ENCODE results near the gene LCN12. TPM values are rescaled to one million over a fixed set of nuclear protein-coding genes. Genes with fewer than 3 reads are reported as not detected.

Gene LCN12
- total and polyA plus RNA-seq, 2 donors (not counting 1 experiment from before 2014, with no cell fraction given), result 0.17 TPM; not detected in 1

DNA sequence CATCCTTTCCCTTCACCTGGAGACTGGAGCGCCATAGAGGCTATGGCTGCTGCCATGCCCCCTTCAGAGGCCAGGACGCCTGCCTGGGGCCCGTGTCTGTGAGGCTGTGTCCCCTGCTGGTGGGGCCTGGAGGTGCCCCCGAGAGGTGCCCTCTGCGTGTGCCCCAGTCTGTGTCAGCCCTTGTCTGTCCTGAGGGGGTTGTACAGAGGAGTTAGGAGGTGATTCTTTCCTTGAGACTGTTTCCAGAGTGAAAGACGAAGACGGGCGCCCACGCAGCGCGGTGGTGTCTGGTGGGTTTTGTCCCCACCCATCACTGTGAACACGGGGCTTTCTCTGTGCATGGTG, 41.2 kb upstream of the LCN12 start:
- TF ChIP-seq, protein P1, sequence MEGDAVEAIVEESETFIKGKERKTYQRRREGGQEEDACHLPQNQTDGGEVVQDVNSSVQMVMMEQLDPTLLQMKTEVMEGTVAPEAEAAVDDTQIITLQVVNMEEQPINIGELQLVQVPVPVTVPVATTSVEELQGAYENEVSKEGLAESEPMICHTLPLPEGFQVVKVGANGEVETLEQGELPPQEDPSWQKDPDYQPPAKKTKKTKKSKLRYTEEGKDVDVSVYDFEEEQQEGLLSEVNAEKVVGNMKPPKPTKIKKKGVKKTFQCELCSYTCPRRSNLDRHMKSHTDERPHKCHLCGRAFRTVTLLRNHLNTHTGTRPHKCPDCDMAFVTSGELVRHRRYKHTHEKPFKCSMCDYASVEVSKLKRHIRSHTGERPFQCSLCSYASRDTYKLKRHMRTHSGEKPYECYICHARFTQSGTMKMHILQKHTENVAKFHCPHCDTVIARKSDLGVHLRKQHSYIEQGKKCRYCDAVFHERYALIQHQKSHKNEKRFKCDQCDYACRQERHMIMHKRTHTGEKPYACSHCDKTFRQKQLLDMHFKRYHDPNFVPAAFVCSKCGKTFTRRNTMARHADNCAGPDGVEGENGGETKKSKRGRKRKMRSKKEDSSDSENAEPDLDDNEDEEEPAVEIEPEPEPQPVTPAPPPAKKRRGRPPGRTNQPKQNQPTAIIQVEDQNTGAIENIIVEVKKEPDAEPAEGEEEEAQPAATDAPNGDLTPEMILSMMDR (conservative IDR thresholded peaks at IDR 0.05 in 1 of 2, IDR thresholded peaks at IDR 0.05 in 1 of 2; ENCODE audit: low read depth in 1 of 2, low read length in 2 of 2), result no peak
- no peak for TF ChIP-seq EZH2 (IDR thresholded peaks at IDR 0.05; ENCODE audit: low read length, missing control alignments)
- Histone ChIP-seq H4K20me1 (ENCODE audit: control insufficient read depth, extremely low read depth, insufficient read depth, low read length) (no peaks in the 10 kb centered on the region), H3K4me1 (ENCODE audit: control insufficient read depth, extremely low read depth, insufficient read depth, low read length) (no peaks in the 10 kb centered on the region), H3K36me3 (ENCODE audit: control insufficient read depth, insufficient read depth, low read length) (peaks cover 16% of the 10 kb centered on the region), H3K27me3 (ENCODE audit: control insufficient read depth, insufficient read depth, low read length) (no peaks in the 10 kb centered on the region), H2AFZ (ENCODE audit: low read length) (no peak overlapping the region), H3K9ac (ENCODE audit: insufficient read depth, low read length) (no peak overlapping the region), H3K9me3 (ENCODE audit: control insufficient read depth, insufficient read depth, low read depth, low read length) (no peaks in the 10 kb centered on the region), H3K79me2 (ENCODE audit: control insufficient read depth, insufficient read depth, low read length) (no peaks in the 10 kb centered on the region), H3K4me3 (replicated peaks in 1 of 4; ENCODE audit: control extremely low read depth in 1 of 4, insufficient read depth in 1 of 4, low read depth in 3 of 4, low read length in 4 of 4) (no peak overlapping the region), H3K4me2 (ENCODE audit: extremely low read depth, insufficient read depth, low read length) (no peak overlapping the region), H3K27ac (ENCODE audit: insufficient read depth, low read length) (no peak overlapping the region)
- DNase-seq (ENCODE audit: low read depth in 2 of 2), result no peak

- Histone ChIP-seq H3K4me3 (replicated peaks in 1 of 4; ENCODE audit: control extremely low read depth in 1 of 4, insufficient read depth in 1 of 4, low read depth in 3 of 4, low read length in 4 of 4) (no peak overlapping the region), H3K9me3 (ENCODE audit: control insufficient read depth, insufficient read depth, low read depth, low read length) (no peaks in the 10 kb centered on the region), H3K36me3 (ENCODE audit: control insufficient read depth, insufficient read depth, low read length) (peaks cover 23% of the 10 kb centered on the region), H2AFZ (ENCODE audit: low read length) (no peak overlapping the region), H4K20me1 (ENCODE audit: control insufficient read depth, extremely low read depth, insufficient read depth, low read length) (no peaks in the 10 kb centered on the region), H3K9ac (ENCODE audit: insufficient read depth, low read length) (no peak overlapping the region), H3K27me3 (ENCODE audit: control insufficient read depth, insufficient read depth, low read length) (no peaks in the 10 kb centered on the region), H3K4me1 (ENCODE audit: control insufficient read depth, extremely low read depth, insufficient read depth, low read length) (no peaks in the 10 kb centered on the region), H3K4me2 (ENCODE audit: extremely low read depth, insufficient read depth, low read length) (no peak overlapping the region), H3K27ac (ENCODE audit: insufficient read depth, low read length) (no peak overlapping the region), H3K79me2 (ENCODE audit: control insufficient read depth, insufficient read depth, low read length) (no peaks in the 10 kb centered on the region)
- TF ChIP-seq, protein P1 (conservative IDR thresholded peaks at IDR 0.05 in 1 of 2, IDR thresholded peaks at IDR 0.05 in 1 of 2; ENCODE audit: low read depth in 1 of 2, low read length in 2 of 2), result no peak
- no peak for TF ChIP-seq EZH2 (IDR thresholded peaks at IDR 0.05; ENCODE audit: low read length, missing control alignments)
- no peak for DNase-seq (ENCODE audit: low read depth in 2 of 2)
These were observed 38.2 kb upstream of the LCN12 start for GRCh38 chr9:136913701-136914438.

DNA sequence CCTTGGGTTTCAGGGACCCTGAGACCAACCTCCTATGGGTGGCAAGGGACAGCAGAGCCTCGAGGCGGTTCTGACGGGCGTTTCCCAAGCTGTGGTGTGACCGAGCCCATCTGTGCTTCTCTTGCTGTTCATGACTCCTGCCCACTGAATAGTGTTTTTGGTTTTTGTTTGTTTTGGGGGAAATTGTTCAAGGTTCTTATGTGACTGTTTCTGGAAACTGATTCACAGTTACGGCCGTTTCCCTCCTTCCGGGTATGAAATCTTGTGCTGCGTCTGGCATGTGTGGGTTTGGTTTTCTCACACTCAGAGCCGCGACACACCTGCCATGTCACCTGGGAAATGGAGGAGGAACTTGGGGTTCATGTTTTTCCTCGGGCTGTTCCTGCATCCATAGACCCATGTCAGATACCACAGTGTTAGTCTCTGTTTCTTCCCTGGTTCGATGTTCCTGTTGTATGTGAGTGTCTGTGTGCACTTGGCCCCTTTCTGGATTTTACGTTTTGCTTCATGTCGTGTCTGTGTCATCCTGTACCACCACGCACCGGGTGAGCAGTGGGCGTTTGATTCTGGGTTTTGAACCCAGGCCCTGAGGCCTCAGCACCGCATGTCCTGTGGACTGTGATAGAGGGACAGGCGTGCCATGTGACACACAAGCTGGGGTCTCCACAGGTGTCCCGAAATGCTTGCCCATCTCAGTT, 36.3 kb upstream of the LCN12 start:
- Histone ChIP-seq H3K36me3 (ENCODE audit: control insufficient read depth, insufficient read depth, low read length) (peaks cover 24% of the 10 kb centered on the region), H4K20me1 (ENCODE audit: control insufficient read depth, extremely low read depth, insufficient read depth, low read length) (no peaks in the 10 kb centered on the region), H3K9ac (ENCODE audit: insufficient read depth, low read length) (no peak overlapping the region), H3K27me3 (ENCODE audit: control insufficient read depth, insufficient read depth, low read length) (no peaks in the 10 kb centered on the region), H3K4me2 (ENCODE audit: extremely low read depth, insufficient read depth, low read length) (no peak overlapping the region), H3K27ac (ENCODE audit: insufficient read depth, low read length) (no peak overlapping the region), H3K79me2 (ENCODE audit: control insufficient read depth, insufficient read depth, low read length) (no peaks in the 10 kb centered on the region), H3K9me3 (ENCODE audit: control insufficient read depth, insufficient read depth, low read depth, low read length) (no peaks in the 10 kb centered on the region), H3K4me3 (replicated peaks in 1 of 4; ENCODE audit: control extremely low read depth in 1 of 4, insufficient read depth in 1 of 4, low read depth in 3 of 4, low read length in 4 of 4) (no peak overlapping the region), H2AFZ (ENCODE audit: low read length) (no peak overlapping the region), H3K4me1 (ENCODE audit: control insufficient read depth, extremely low read depth, insufficient read depth, low read length) (no peaks in the 10 kb centered on the region)
- DNase-seq (ENCODE audit: low read depth in 2 of 2), result no peak
- TF ChIP-seq, protein P1 (conservative IDR thresholded peaks at IDR 0.05 in 1 of 2, IDR thresholded peaks at IDR 0.05 in 1 of 2; ENCODE audit: low read depth in 1 of 2, low read length in 2 of 2), result no peak
- TF ChIP-seq EZH2 (IDR thresholded peaks at IDR 0.05; ENCODE audit: low read length, missing control alignments), result no peak
